K562 (cell line): Measurements from ENCODE around the gene HS3ST5. TPM values are rescaled to one million over a fixed set of nuclear protein-coding genes. Genes with fewer than 3 reads are reported as not detected.

Source experiments
- ATAC-seq: fragments of 200-7000 bp; cut with Tn5 transposase; 3 replicates; pipeline ENCODE4 v1.9.1; 2020; ENCODE audit warnings: moderate library complexity
- BruUV-seq: library from RNA; stranded (reverse); fragments of 400-500 nt; replicated peaks from 2 replicates; lab custom pipeline; 2021; lab: Mats Ljungman, UMichigan
- CTCF ChIA-PET: fragments of 300-600 bp; formaldehyde crosslinking; extraction: SDS; loops from one replicate; lab custom pipeline; 2021; ENCODE audit warnings: low intra/inter-chr PET ratio; lab: Yijun Ruan, JAX
- POLR2A ChIA-PET: fragments of 300-600, 350-650 bp; sonication (Branson Sonifier 250); formaldehyde crosslinking; extraction: SDS; loops from one replicate; lab custom pipeline; 2021; ENCODE audit warnings: antibody characterized with exemption, inconsistent platforms; lab: Yijun Ruan, JAX
- DNase-seq, 4 experiments: peaks; one replicate each; pipeline versions ENCODE4 v3.0.0 to v3.0.0-alpha.2; 2011 to 2018; ENCODE audit warnings: low spot score in 3 of 4, mixed read lengths in 3 of 4; ENCODE audit errors: extremely low read depth in 1 of 4
- FAIRE-seq: peaks from 2 replicates; lab custom pipeline; 2011; peaks lifted over from hg19 to GRCh38; lab: Jason Lieb, UNC
- H2AFZ ChIP-seq: 2 replicates; pipeline ENCODE4 v1.6.0; 2011; ENCODE audit warnings: low read depth, low read length, control low read depth, inconsistent platforms
- H3K27ac ChIP-seq: fragments of 200-600 bp; 3 replicates; pipeline ENCODE4 v1.8.0; 2011; ENCODE audit warnings: low read depth, mild to moderate bottlenecking, control low read depth, inconsistent platforms, low read length, moderate library complexity, mixed read lengths; ENCODE audit errors: extremely low read depth
- H3K27me3 ChIP-seq, 2 experiments: fragments of 300-600 bp in 1 of 2; 2 replicates in 1 of 2; 3 replicates in 1 of 2; pipeline versions ENCODE4 v1.6.0 to v1.8.0; 2011; ENCODE audit warnings: inconsistent platforms in 2 of 2, low read length in 2 of 2, mild to moderate bottlenecking in 1 of 2, mixed read lengths in 1 of 2, moderate library complexity in 1 of 2; ENCODE audit not compliant: control insufficient read depth in 2 of 2, insufficient read depth in 2 of 2
- H3K36me3 ChIP-seq: fragments of 300-600 bp; 3 replicates; pipeline ENCODE4 v1.8.0; 2011; ENCODE audit warnings: mild to moderate bottlenecking, low read length, inconsistent platforms; ENCODE audit not compliant: control insufficient read depth, insufficient read depth
- H3K4me1 ChIP-seq, 2 experiments: fragments of 200-600 bp in 1 of 2; replicated peaks in 1 of 2; 2 replicates in 1 of 2; 3 replicates in 1 of 2; pipeline versions ENCODE4 v1.5.1 to v1.8.0; 2011; ENCODE audit warnings: inconsistent platforms in 2 of 2, low read length in 2 of 2, mild to moderate bottlenecking in 1 of 2, mixed read lengths in 1 of 2, moderate library complexity in 1 of 2; ENCODE audit not compliant: control insufficient read depth in 2 of 2, insufficient read depth in 2 of 2
- H3K4me2 ChIP-seq: 2 replicates; pipeline ENCODE4 v1.6.1; 2011; ENCODE audit warnings: low read length, control low read depth, inconsistent platforms, mixed read lengths; ENCODE audit not compliant: insufficient read depth
- H3K4me3 ChIP-seq: fragments of 200-600 bp; sonication (generic), shearing (Covaris generic); 2 replicates; pipeline ENCODE4 v1.5.1; 2016; ENCODE audit warnings: control low read depth, inconsistent platforms
- H3K79me2 ChIP-seq: fragments of 200-600 bp; 3 replicates; pipeline ENCODE4 v1.8.0; 2011; ENCODE audit warnings: low read length, inconsistent platforms; ENCODE audit not compliant: control insufficient read depth, insufficient read depth
- H3K9ac ChIP-seq, 2 experiments: 2 replicates each; pipeline versions ENCODE4 v1.6.0 to v1.6.1; 2011; ENCODE audit warnings: low read depth in 2 of 2, low read length in 2 of 2, control low read depth in 1 of 2, inconsistent platforms in 1 of 2, mild to moderate bottlenecking in 1 of 2, mixed read lengths in 1 of 2; ENCODE audit not compliant: insufficient read depth in 1 of 2
- H3K9me1 ChIP-seq: one replicate; pipeline ENCODE4 v1.6.0; 2011; ENCODE audit warnings: inconsistent platforms, mild to moderate bottlenecking, low read length, moderate library complexity; ENCODE audit not compliant: control insufficient read depth, insufficient read depth
- H3K9me3 ChIP-seq: replicated peaks from 2 replicates; pipeline ENCODE4 v1.5.1; 2011; ENCODE audit warnings: low read depth, low read length, inconsistent platforms; ENCODE audit not compliant: control insufficient read depth, insufficient read depth
- H4K20me1 ChIP-seq: replicated peaks from 2 replicates; pipeline ENCODE4 v1.6.1; 2011; ENCODE audit warnings: low read length, inconsistent platforms, mixed read lengths; ENCODE audit not compliant: control insufficient read depth, insufficient read depth
- ATF3 ChIP-seq, 2 experiments: fragments of 450-650 bp in 1 of 2; sonication (generic) in 1 of 2; formaldehyde crosslinking in 1 of 2; IDR thresholded peaks in 1 of 2; conservative IDR thresholded peaks in 1 of 2; 2 replicates each; pipeline versions ENCODE4 v1.6.1 to v1.8.1; 2016 to 2023; ENCODE audit warnings: mild to moderate bottlenecking in 2 of 2, moderate library complexity in 2 of 2, inconsistent platforms in 1 of 2, missing genetic modification reagents in 1 of 2
- BRD4 ChIP-seq: fragments of 200-600 bp; sonication (generic); IDR thresholded peaks from 2 replicates; pipeline ENCODE4 v1.6.1; 2017; ENCODE audit warnings: inconsistent platforms
- GABPB1 ChIP-seq: sonication (generic); formaldehyde crosslinking; IDR thresholded peaks from 2 replicates; pipeline ENCODE4 v1.8.0; 2022; ENCODE audit warnings: mild to moderate bottlenecking, missing genetic modification reagents
- ZFP30 ChIP-seq: fragments of 250-450 bp; sonication (Bioruptor Pico); IDR thresholded peaks from 2 replicates; pipeline ENCODE4 v1.8.0; 2022; ENCODE audit warnings: moderate library complexity, mild to moderate bottlenecking, inconsistent platforms, borderline replicate concordance
- ZNF586 ChIP-seq: fragments of 450-650 bp; formaldehyde crosslinking; conservative IDR thresholded peaks from 2 replicates; pipeline ENCODE4 v1.4.0; 2020; ENCODE audit warnings: mild to moderate bottlenecking, moderate library complexity
- WGBS: fragments of 100-300 bp; shearing (Covaris generic); methylation state at CpG from one replicate; pipeline ENCODE4 v1.1.6; 2016; ENCODE audit warnings: low coverage, mixed read lengths; ENCODE audit not compliant: insufficient coverage; ENCODE audit errors: missing lambda C conversion rate; 5-methylcytosine and 5-hydroxymethylcytosine counted together
- in situ Hi-C: fragments of 300-500 bp; cut with MboI; formaldehyde crosslinking; loops from 4 replicates; pipeline ENCODE4 v1.15.0; 2018; ENCODE audit warnings: inconsistent platforms, mixed read lengths
- intact Hi-C: fragments of 100-400 bp; cut with micrococcal nuclease; formaldehyde crosslinking; loops from 2 replicates; pipeline ENCODE4 v1.14.2; 2022
- polyA plus RNA-seq, 8 experiments: library from polyadenylated mRNA; depleted of rRNA in 4 of 8; stranded (reverse) in 5 of 8; unstranded in 3 of 8; fragments of >200 nt; fragmentation: Nextera tagmentation in 2 of 8; fragmentation: Illumina TruSeq in 1 of 8; extraction: Ambion mirVana in 2 of 8; extraction: Trizol in 1 of 8; gene quantifications; 2 replicates each; pipeline versions ENCODE4 v1.2.1 to v1.2.3, GENCODE V29; 2011 to 2014; ENCODE audit warnings: inconsistent platforms in 1 of 8, missing spikeins in 1 of 8
- total RNA-seq, 7 experiments: library from RNA; depleted of rRNA in 6 of 7; stranded (reverse); fragments of >200 nt in 6 of 7; fragmentation: Illumina TruSeq in 2 of 7; extraction: Trizol in 2 of 7; gene quantifications; 2 replicates each; pipeline versions ENCODE4 v1.2.1 to v1.2.3, GENCODE V29; 2011 to 2021; ENCODE audit warnings: low replicate concordance in 1 of 7
- TF ChIP-seq, protein P1 (sequence below): fragments of 200-800 bp; sonication (Bioruptor generic); IDR thresholded peaks from 2 replicates; pipeline ENCODE4 v1.6.1; 2017; ENCODE audit warnings: missing genetic modification characterization, missing compliant biosample characterization

Gene HS3ST5
- total and polyA plus RNA-seq, 9 of the 15 experiments (the other 6 are each of a cell fraction or from before 2014, with no cell fraction given) = not detected

DNA sequence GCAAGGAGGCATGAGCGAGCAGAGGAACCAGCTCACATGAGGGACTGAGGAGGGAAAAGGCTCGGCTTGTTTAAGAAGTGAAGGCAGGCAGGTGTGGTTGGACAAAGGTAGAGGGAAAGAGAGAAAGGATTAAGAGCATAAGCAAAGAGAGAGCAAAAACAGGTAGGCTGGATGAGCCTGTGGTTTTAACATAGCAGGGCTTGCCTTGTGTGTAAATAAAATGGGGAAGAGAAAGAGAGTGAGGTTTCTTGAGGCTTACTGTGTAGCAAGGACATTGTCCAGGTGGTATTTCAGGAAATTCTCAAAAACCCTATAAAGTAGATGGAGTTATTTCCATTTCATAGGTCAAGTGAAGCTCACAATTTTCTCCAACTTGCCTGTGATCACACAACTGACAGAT lies 278.0 kb downstream of the HS3ST5 start:
- DNase-seq = no peak
- no peak overlapping the region for H3K9ac ChIP-seq
- no peaks in the 10 kb centered on the region for H3K79me2 ChIP-seq
- WGBS = 0% methylated on average over 2 of the region's 2 CpGs
- in situ Hi-C loops = no loop called here
- no TSS peak for BruUV-seq
- H3K36me3 ChIP-seq = no peaks in the 10 kb centered on the region
- H3K27me3 ChIP-seq = no peaks in the 10 kb centered on the region
- CTCF ChIA-PET = no interaction called here
- intact Hi-C loops = no loop called here
- H3K4me1 ChIP-seq = no peaks in the 10 kb centered on the region
- no peak overlapping the region for H2AFZ ChIP-seq
- H3K4me3 ChIP-seq = no peak overlapping the region
- FAIRE-seq = no peak
- H3K9me3 ChIP-seq = no peaks in the 10 kb centered on the region
- TF ChIP-seq ZFP30 (CRISPR knock-in tag) (no peak), BRD4 (no peak), ZNF586 (CRISPR knock-in tag) (no peak), ATF3 (IDR thresholded peaks at IDR 0.05) (no peak), ATF3 (CRISPR knock-in tag; conservative IDR thresholded peaks at IDR 0.05) (no peak), GABPB1 (CRISPR knock-in tag) (no peak)
- TF ChIP-seq, protein P1, sequence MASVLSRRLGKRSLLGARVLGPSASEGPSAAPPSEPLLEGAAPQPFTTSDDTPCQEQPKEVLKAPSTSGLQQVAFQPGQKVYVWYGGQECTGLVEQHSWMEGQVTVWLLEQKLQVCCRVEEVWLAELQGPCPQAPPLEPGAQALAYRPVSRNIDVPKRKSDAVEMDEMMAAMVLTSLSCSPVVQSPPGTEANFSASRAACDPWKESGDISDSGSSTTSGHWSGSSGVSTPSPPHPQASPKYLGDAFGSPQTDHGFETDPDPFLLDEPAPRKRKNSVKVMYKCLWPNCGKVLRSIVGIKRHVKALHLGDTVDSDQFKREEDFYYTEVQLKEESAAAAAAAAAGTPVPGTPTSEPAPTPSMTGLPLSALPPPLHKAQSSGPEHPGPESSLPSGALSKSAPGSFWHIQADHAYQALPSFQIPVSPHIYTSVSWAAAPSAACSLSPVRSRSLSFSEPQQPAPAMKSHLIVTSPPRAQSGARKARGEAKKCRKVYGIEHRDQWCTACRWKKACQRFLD = no peak
- TF ChIP-seq, all 486 proteins: peak for 0
- H3K27ac ChIP-seq = no peak overlapping the region
- no peak overlapping the region for H3K4me2 ChIP-seq
- POLR2A ChIA-PET = no interaction called here
- no peak for ATAC-seq
- H4K20me1 ChIP-seq = no peaks in the 10 kb centered on the region
- no peaks in the 10 kb centered on the region for H3K9me1 ChIP-seq
